ENCODE results near the gene CIRBP.

CIRBP gene

DNA sequence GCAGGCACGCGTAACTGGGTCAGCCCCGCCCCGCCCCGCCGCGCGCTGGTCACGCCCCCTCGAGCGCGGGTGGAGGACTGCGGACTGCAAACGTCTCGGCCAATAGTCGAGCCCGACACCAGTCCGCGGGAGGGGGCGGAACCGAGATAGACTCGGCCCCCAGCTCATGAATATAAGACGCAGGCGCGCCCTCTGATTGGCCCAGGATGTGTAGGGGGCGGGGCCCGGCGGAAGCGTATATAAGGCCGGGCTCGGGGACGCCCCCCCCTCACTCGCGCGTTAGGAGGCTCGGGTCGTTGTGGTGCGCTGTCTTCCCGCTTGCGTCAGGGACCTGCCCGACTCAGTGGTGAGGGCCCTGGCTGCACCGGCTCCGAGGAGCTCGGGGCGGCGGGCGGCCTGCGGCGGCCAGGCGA, at the start of gene CIRBP:
Gene CIRBP, plus strand, starts transcription at position 268 of the 413 bp plus-strand sequence. CDS start 1,602 bp downstream, outside the sequence.
- DNase-seq = peak; percentile 90

DNA sequence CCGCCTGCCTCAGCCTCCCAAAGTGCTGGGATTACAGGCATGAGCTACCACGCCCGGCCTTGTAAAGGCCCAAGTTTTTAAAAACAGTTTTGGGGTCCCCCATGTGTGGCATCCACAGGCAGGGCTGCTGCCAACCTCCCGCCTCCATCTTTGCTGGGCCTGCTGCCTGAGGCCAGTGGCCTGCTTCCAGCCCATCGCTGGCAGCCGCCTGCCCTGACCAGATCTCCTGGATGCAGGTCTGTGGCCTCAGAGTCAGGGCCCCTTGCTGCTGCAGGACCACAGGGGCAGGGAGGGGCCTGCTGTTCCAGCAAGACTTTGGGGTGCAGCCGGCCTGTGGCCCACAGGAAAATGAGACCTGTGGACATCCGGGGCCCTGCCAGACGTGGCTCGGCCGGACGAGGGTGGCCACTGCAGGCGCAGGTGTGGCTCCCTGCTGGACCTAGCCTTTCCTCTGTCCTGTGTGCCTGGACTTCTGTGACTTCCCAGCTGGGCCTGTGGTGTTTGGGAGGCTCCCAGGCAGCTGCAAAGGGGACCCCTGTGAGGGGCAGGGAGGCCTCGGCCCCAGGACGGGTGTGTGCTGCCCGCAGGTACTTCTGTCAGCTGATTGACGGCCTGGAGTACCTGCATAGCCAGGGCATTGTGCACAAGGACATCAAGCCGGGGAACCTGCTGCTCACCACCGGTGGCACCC, 49.2 kb upstream of the CIRBP start:
- no peak for DNase-seq

DNA sequence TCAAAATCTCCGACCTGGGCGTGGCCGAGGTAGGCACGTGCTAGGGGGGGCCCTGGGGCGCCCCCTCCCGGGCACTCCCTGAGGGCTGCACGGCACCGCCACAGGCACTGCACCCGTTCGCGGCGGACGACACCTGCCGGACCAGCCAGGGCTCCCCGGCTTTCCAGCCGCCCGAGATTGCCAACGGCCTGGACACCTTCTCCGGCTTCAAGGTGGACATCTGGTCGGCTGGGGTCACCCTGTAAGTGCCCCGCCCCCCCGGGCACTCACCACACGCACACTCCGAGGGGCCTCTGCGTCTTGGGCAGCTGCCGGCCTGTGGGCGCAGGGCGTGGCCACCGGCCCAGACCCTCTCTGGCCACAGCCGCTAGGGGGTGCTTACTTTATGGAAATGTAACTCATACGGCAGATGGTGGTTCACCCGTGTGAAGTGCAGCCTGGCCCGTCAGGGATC, 48.6 kb upstream of the CIRBP start:
- DNase-seq = peak; percentile 39

DNA sequence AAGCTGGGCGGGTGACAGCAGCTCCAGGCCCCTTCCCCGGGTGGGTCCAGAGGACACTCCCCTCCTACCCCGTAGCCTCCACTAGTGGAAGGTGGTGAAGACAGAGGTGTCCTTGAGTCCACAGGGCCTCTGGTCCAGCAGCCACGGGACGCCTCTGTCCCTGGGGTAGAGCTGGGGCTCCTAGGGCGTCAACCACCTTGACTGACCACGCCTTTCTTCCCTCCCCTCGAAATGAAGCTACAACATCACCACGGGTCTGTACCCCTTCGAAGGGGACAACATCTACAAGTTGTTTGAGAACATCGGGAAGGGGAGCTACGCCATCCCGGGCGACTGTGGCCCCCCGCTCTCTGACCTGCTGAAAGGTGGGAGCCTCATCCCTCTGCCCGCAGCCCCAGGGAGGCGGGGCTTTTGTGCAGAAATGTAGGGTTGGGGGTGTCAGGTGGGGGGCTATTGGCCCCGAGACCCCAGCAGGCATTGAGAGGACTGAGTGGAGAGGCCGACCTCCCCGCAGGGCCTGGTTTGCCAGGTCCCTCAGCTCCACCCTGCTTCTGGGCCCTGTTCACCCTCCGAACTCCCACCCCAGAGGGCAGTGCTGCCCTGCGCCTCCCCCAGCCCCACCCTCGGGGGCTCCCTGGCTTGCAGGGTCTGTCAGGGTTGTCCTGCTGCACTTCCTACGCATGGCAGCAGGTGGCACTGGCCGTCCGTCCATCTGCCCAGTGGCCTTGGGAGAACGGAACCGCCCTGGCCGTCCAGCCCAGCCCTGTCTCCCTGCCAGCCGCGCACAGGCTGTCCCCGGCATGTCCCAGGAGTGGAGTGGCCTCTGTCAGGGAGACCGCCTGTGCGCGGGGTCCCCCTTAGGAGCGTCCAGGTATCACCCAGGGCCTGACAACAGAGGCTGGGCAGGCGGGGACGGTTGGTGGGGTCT, 47.9 kb upstream of the CIRBP start:
- no peak for DNase-seq

DNA sequence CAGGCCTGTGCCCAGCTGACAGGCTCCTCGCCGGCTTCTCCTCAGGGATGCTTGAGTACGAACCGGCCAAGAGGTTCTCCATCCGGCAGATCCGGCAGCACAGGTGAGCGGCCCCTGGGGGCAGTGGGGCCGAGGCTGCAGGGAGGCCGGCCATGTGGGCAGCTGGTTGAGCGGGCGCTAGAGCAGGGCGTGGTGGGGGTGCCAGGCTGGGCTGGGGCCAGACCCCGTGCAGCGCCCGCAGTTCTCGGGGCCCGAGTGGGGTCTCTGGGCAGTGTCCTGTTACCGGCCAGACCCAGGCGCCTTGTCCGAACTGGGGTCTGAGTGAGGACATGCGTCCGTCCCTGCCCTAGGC, 47.3 kb upstream of the CIRBP start:
- no peak for DNase-seq

DNA sequence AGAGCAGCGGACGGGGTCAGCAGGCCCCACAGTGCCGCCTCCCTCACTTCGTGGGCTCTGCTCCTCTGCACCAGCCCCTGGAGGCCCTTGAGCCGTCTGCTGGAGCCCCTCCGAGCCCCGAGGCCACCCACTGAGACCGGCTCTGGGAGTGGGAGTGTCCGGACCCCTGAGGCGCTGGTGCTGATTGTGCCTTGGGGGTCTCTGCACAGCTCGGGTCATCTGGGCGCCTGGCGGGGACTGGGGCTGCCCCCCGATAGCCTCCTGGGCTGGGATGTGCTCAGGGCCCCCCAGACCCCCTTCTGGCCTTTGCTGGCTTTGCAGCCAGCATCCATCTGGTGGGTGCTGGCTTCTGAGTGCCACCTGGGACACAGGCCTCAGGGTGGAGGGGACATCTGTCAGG, 46.7 kb upstream of the CIRBP start:
- DNase-seq = no peak

DNA sequence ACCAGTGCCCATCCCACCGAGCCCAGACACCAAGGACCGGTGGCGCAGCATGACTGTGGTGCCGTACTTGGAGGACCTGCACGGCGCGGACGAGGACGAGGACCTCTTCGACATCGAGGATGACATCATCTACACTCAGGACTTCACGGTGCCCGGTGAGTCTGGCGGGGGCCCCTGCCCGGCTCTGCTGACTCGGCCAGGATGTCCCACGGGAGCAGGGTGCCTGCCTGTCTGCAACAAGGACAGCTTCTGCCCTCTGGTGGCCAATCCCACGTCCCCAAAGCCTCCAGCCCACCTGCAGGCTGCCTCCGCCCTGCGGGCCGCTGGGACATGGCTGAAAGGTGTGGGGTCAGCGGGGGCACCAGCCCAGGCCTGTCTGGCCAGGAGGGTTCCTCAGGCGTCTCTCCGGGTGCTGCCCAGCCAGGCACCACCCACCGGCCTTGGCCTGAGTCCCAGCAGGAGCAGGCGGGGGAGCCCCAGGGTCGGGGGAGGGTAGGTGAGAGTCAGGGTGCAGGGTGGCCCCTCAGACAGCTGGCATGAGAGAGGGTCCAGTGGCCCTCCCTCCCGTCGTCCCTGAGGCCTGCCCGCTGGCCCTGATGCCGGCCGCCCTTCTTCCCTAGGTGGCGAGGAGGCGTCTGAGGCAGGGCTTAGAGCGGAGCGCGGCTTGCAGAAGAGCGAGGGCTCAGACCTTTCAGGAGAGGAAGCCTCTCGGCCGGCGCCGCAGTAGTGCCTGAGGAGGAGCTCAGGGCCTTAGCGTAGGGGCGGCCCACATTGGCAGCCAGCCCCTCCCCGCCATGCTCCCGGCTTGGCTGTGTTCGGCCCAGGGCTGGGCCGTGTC, 45.9 kb upstream of the CIRBP start:
- peak; percentile 13 for DNase-seq

DNA sequence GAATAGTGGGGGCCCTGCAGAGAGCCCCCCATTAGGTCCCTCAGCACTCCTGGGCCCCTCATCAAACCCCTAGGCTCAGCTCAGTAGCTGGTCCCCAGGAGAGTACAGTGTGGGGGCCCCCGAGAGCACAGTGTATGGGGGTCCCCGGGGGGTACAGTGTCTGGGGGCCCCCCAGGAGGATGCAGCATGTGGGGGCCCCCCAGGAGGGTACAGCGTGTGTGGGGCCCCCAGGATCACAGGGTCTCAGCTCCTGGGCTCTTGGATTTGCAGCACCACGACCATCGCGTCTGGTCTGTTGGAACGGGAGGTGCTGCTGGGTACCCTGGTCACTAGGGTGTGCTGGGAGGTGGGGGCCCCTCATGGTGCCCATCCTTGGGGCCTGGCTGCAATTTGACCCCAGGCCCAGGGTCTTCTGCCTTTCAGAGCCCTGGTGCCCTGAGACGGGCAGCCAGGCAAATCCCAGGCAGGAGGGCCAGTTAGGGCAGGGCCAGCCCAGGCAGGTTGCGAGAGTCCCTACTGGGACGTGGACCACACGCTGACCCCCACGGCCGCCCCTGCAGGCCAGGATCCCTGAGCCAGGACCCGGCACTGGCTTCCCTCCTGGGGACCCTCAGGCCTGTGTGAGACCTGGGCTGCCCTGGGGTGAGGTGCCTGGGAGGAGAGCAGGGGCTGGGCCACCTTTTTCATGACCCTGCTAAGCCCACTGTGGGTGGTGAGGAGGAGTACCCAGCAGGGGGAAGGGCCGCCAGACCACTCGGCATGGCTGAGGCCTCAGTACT, 44.9 kb upstream of the CIRBP start:
- no peak for DNase-seq

DNA sequence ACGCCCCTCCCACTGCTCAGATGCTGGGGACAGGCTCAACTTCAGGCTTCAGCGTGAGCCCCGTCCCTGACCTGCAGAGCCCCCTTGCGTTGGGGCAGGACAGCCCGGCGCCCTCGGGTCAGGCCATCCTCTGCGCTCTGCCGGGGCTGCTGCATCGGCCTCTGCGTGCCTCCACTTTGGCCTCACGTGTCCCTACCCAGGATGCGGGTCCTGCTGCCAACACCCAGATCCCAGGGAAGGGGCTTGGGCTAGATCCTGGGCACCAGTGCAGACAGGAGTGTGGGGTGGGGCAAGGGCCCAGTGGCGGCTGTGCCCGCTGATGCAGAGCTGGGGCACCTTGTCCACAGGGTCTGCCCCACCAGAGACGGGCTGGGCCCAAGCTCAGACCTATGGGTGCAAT, 44.3 kb upstream of the CIRBP start:
- DNase-seq = no peak

DNA sequence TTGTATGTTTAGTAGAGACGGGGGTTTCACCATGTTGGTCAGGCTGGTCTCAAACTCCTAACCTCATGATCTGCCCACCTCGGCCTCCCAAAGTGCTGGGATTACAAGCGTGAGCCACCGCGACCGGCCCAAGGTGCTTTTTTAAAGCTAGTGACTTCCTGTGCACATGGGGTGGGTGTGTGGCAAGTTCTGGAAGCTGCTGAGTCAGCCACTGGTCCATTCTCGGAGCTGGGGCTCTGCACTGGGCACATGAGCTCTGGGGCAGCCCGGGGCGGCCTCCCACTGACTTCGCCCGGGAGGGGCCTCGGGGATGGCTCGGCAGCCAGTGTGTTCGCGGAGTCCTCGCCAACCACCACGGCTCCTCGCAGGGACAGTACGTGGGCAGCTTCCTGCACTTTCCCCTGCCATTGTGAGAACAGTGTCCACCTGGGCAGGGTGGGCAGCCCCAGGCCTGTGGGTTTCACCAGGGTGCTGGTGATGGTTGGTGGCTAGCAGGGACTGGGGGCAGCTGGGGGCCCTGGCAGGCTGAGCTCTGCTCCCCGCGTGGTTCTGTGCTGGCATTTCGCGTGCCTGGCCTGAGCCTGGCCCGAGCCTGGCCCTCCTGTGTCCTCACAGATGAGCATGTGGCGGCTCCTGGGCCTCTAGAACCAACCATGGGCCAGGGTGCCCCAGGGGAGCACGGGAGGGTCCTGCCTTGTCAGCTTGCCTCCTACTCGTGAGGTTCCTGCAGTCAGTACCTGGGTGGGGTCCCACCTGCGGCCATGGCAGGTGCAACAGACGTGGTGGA, 43.5 kb upstream of the CIRBP start:
- DNase-seq = no peak

DNA sequence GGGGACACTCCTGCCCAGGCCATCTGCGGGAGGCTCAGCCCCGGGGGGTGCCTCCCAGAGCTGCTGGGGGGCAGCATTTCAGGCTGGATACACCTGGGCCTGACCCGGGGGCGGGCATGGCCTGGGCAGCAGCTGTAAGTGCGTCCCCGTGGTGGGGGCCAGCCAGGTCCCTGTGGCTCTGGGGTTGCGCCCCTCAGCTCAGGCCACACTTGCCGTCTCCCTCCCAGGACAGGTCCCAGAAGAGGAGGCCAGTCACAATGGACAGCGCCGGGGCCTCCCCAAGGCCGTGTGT, 43.0 kb upstream of the CIRBP start:
- no peak for DNase-seq

DNA sequence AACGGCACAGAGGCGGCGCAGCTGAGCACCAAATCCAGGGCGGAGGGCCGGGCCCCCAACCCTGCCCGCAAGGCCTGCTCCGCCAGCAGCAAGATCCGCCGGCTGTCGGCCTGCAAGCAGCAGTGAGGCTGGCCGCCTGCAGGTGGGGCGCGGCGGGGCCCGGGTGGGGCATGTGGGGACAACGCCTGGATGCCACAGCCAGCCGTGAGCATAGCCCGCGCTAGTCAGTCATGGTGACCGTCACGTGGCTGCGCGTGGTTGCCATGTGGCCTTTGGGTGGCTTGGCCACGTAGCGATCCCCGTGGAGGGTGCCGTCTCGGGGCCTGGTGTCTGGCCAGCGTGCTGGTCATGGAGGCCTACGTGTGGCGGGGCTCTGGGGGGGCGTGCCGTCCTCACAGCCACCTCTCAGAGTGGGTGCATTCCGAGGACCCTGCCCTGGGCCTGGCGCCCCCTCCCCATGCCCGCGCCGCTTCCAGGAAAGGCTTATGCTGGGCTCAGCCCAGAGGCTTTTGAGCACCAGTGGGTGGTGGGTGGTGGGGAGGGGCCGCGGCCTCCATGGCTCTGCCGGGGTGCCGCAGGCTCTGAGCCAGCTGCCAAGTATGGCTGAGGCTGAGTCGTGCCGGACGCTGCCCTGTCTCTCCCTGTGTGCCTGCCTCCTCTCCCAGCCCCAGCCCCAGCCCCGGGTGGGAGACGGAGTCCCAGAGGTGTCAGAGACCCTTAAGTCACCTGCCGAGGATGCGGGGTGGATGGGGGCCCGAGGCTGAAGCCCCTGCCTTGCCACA, 42.4 kb upstream of the CIRBP start:
- no peak for DNase-seq

DNA sequence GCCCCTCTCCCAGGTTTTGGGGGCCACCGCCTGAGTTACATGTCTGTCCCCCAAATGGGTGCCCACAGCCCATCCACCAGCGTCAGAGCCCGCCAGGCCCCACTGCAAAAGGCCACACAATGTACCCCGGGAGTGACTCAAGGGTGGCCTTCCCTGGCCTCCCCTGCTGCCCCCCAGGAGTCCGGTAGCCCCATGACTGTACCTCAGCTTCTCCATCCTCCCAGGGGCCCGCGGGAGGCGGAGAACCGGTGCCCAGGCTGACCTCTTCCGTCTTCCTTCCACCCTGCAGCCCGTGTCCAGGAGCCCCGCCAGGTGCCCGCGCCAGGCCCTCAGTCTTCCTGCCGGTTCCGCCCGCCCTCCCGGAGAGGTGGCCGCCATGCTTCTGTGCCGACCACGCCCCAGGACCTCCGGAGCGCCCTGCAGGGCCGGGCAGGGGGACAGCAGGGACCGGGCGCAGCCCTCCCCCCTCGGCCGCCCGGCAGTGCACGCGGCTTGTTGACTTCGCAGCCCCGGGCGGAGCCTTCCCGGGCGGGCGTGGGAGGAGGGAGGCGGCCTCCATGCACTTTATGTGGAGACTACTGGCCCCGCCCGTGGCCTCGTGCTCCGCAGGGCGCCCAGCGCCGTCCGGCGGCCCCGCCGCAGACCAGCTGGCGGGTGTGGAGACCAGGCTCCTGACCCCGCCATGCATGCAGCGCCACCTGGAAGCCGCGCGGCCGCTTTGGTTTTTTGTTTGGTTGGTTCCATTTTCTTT, 41.7 kb upstream of the CIRBP start:
- no peak for DNase-seq

DNA sequence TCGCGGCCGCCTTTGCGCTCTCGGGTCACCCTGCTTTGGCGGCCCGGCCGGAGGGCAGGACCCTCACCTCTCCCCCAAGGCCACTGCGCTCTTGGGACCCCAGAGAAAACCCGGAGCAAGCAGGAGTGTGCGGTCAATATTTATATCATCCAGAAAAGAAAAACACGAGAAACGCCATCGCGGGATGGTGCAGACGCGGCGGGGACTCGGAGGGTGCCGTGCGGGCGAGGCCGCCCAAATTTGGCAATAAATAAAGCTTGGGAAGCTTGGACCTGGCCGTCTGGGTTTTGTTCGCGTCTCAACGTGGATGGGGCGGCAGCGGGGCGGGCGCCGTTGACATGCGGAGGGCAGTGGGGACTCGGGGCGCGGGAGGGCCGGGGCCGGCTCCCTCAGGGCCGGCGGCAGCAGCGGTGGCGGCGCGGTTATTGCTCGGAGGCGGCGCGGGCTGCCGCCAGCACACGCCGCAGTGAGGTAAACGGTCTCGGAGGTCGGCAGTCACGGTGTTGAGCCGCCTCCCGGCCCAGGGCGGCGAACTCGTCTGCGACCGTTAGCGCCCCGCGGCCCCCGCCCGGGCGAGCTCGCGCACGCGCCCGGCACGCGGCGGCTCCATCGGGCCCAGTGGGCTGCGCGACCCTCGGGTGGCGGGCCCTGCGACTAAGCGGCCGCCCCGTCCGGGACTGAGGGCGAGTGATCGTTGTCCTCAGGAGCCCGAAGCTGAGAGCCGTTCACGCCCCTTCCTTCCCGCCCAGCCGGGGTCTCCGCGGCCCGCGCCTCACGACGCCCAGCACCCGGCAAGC, 40.8 kb upstream of the CIRBP start:
- DNase-seq = no peak

DNA sequence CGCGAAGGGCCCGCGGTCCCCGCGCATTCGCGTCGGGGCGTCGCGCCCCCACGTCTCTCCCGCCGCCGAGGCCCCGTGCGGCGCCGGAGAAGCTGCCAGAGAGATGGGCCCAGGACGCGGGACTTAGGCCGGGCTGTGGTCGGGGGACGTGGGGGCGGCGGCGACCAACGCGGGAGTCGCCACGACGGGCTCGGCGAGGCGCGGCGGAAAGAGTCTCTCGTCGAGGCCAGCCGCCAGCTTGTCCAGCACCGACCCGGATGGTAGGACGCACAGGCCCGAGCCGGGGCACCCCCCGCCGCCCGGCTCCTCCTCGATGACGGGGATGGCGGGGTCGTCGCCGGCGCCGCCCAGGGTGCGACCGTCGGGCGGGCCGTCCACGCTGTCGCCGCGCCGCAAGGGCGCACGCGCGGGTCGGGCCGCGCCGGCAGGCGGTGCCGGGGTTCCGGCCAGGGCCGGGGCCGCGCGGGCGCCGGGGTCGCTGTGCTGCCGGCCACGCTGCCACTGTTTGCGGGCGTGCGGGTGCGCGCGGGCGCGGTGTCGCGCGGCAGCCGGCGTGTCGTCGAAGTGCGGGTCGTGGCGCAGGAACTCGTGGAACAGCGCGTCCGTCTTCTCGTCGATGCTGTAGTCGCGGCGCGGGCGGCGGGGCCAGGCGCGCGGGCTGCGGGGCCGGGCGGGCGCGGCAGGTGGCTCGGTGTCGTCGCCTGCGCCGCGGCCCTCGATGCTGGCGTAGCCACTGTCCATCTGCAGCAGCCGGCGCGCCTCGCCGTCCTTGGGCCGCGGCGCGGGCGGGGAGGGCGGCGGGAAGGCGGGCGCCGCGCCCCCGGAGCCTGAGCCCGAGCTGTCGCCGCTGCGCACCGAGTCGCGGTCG, 39.8 kb upstream of the CIRBP start:
- no peak for DNase-seq

DNA sequence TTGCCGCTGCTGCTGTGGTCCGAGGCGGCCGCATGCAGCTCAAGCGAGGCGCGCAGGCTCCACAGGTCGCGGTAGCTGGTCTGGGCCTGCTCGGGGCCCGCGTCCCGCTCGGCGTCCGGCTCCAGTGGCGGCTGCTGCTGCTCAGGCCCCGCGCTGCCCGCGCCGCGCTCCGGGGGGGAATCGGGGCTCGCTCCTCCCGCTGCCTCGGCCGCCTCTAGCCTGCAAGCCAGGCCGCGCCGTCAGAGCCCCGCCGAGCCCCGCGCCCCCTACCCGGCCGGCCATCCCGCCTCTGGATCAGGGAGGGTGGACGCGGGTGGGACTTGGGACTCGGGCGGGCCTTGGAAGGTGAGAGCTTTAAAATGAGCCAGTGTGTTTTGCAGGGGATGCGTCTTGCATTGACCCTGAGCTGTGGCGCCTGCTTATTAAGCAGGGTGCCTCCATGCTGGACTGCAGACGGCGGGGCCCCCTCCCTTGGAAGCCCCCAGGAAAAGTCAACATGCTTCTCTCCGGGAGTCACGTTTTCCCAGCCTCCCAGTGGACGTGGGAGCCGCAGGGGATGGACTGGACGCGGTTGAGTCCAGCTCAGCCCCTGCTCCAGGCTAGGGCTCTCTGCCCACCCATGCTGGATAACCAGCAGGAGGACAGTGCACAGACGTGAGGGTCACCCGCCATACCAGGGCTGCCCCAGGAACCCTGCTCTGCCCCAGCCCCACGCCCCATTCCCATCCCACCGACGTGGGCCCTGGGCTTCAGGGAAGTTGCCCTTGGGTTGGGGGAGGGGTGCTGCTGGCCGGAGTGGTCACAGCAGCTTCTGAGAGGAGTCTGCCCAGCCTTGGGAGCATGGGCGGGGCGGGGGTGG, 39.0 kb upstream of the CIRBP start:
- DNase-seq = no peak

DNA sequence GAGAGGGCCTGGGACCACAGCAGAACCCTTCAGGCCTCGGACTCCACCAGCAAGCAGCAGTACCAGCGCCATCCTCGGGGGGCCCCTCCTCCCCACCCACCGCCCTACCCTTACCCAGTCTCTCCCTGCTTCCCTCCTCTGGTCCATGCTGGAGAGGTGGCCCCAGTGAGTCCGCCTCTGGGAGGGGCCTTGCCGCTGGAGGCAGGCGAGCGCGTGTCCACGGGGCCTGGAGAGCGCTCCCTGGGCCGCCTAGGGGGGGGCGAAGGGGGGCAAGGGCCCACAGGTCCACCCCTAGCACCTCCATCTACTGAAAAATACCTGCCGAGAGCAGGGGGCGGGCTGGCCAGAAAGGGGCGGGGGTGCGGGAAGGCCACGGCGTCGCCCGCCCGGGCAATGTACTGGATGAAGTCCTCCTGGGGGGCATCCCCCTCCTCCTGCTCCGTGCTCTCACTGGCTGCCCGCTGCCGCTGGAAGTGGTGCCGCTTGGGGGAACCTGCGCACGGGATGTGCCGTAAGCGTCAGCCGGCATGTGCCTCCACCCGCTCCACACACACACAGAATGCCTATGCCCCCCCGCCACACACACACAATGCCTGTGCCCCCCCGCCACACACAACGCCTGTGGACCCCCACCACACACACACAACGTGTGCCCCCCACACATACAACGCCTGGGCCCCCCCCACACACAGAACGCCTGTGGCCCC, 38.2 kb upstream of the CIRBP start:
- no peak for DNase-seq
